Kidney (tissue), 14 donors: ENCODE measurements around the gene RBM8A. TPM values are rescaled to one million over a fixed set of nuclear protein-coding genes. Genes with fewer than 3 reads are reported as not detected.
"Not testable (repeated sequence)": the region's sequence is repeated elsewhere in the genome, so short reads cannot be mapped to it uniquely, and the experiment has no call there.

Experiments used
- DNase-seq, 5 donors: peaks; one replicate each; pipeline ENCODE4 v3.0.0-alpha.2; 2013 to 2020
- FAIRE-seq: peaks from 2 replicates; lab custom pipeline; 2012; peaks lifted over from hg19 to GRCh38; lab: Jason Lieb, UNC
- H3K27ac ChIP-seq, 2 donors: one replicate each; pipeline ENCODE4 v1.7.0; 2013; ENCODE audit warnings: low read depth in 2 of 2, low read length in 2 of 2, inconsistent platforms in 1 of 2
- H3K27me3 ChIP-seq: one replicate; pipeline ENCODE4 v1.7.1; 2013; ENCODE audit warnings: low read length, inconsistent platforms; ENCODE audit not compliant: control insufficient read depth, insufficient read depth
- H3K36me3 ChIP-seq, 3 donors: one replicate each; pipeline versions ENCODE4 v1.7.0 to v1.7.1; 2013; ENCODE audit warnings: low read length in 3 of 3, control low read depth in 1 of 3, inconsistent platforms in 1 of 3; ENCODE audit not compliant: insufficient read depth in 3 of 3, control insufficient read depth in 2 of 3
- H3K4me1 ChIP-seq, 3 donors: one replicate each; pipeline versions ENCODE4 v1.7.0 to v1.7.1; 2013; ENCODE audit warnings: low read length in 3 of 3, inconsistent platforms in 1 of 3, low read depth in 1 of 3; ENCODE audit not compliant: control insufficient read depth in 2 of 3, insufficient read depth in 2 of 3
- H3K4me3 ChIP-seq, 3 donors: one replicate each; pipeline versions ENCODE4 v1.7.0 to v1.8.1; 2013; ENCODE audit warnings: low read length in 3 of 3, control low read depth in 1 of 3, inconsistent platforms in 1 of 3
- H3K9ac ChIP-seq, 3 donors: one replicate each; pipeline versions ENCODE4 v1.7.0 to v1.7.1; 2013; ENCODE audit warnings: low read length in 3 of 3, control low read depth in 1 of 3, inconsistent platforms in 1 of 3
- H3K9me3 ChIP-seq, 3 donors: one replicate each; pipeline versions ENCODE4 v1.7.0 to v1.7.1; 2013; ENCODE audit warnings: low read length in 3 of 3, control low read depth in 1 of 3, inconsistent platforms in 1 of 3; ENCODE audit not compliant: control insufficient read depth in 2 of 3, insufficient read depth in 1 of 3
- intact Hi-C: fragments of 100-400 bp; cut with DNase I; formaldehyde crosslinking; loops from one replicate; pipeline ENCODE4 v1.11.1; 2022
- polyA plus RNA-seq: library from polyadenylated mRNA; stranded (reverse); fragments of 350-450 nt; fragmentation: Illumina TruSeq; extraction: RNeasy Lipid Tissue Mini Kit (QIAGEN cat#74804); gene quantifications from one replicate; pipeline ENCODE4 v1.2.3, GENCODE V29; 2014; ENCODE audit warnings: low read depth, low replicate concordance; ENCODE audit not compliant: insufficient read depth
- total RNA-seq: library from RNA; stranded (reverse); fragmentation: NEBNext Ultra II Directional; extraction: Animal tissue kit (Norgen Biotek cat#: 25700); gene quantifications from one replicate; pipeline ENCODE4 v1.2.1, GENCODE V29; 2021
- TF ChIP-seq, protein P1 (sequence below): IDR thresholded peaks from 3 replicates; pipeline ENCODE4 v1.5.1; 2012; ENCODE audit warnings: mild to moderate bottlenecking, moderate library complexity, borderline replicate concordance; ENCODE audit not compliant: insufficient read depth; ENCODE audit errors: extremely low read depth
- donor health status: control.
- donor health status: control.
- donor health status: control.
- donor health status: control.
- donor health status: control.
- donor health status: DM: yes; HTN: yes; CAD: no.
- donor health status: Normal renal cell carcinoma (clear cell type).

The RBM8A gene
- total and polyA plus RNA-seq, 2 donors from 2014 or later: 105 to 131 TPM

DNA sequence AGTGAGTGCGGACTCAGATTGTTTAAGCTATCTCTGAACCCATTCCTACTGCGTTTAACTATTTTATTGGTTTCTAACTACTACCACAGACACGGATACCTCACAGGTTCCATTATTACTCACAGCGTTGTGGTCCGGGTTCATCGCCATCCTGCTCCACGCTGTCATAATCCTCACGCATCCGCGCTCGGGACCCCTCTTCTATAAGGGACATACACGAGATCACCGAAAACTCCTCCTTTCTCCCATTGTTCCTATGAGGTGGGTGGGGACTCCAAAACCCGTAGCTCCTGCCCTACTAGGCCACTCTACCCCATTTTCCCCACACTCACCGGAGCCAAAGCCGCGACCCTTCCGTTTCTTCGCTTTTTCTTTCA, 610 bp downstream of the RBM8A start:
- Histone ChIP-seq H3K4me3 (peak overlapping the region; percentile 82 to 94 (median 93)), H3K9ac (peak overlapping the region; percentile 92 to 99 (median 95)), H3K4me1 (peaks cover 3 to 6% (median 6%) of the 10 kb centered on the region in 3 donors), H3K27ac (peak overlapping the region; percentile 96 to 99), H3K27me3 (no peaks in the 10 kb centered on the region), H3K36me3 (peaks cover 3 to 6% (median 4%) of the 10 kb centered on the region in 3 donors), H3K9me3 (no peaks in the 10 kb centered on the region)
- DNase-seq (peak in 1 of 5 donors; percentile 5), FAIRE-seq (no peak)
- intact Hi-C loops: no loop called here
- TF ChIP-seq, protein P1, sequence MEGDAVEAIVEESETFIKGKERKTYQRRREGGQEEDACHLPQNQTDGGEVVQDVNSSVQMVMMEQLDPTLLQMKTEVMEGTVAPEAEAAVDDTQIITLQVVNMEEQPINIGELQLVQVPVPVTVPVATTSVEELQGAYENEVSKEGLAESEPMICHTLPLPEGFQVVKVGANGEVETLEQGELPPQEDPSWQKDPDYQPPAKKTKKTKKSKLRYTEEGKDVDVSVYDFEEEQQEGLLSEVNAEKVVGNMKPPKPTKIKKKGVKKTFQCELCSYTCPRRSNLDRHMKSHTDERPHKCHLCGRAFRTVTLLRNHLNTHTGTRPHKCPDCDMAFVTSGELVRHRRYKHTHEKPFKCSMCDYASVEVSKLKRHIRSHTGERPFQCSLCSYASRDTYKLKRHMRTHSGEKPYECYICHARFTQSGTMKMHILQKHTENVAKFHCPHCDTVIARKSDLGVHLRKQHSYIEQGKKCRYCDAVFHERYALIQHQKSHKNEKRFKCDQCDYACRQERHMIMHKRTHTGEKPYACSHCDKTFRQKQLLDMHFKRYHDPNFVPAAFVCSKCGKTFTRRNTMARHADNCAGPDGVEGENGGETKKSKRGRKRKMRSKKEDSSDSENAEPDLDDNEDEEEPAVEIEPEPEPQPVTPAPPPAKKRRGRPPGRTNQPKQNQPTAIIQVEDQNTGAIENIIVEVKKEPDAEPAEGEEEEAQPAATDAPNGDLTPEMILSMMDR: no peak

DNA sequence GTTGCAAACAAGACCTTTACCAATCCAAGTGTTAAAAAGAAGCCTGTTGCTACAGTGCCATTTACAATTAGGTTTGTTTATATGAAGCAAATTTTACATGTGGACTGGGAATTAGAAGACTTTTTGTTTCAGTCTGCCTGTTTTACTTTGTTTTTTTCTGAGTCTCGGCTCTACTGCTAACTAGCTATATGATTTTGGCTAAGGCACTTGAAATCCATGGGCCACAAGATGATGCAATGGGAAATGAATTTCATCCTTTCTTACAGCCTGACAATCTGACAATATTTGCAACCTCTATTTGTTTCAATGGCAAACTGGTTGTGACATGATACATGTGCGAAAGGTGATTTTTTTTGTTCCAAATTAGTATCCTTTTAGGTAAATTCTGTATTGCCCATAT, 5.0 kb downstream of the RBM8A start:
- FAIRE-seq (no peak), DNase-seq (no peak)
- no peak overlapping the region for H3K9ac ChIP-seq
- H3K27ac ChIP-seq: no peak overlapping the region
- no peak overlapping the region for H3K4me3 ChIP-seq
- TF ChIP-seq, protein P1: no peak
- no peaks in the 10 kb centered on the region for H3K27me3 ChIP-seq
- intact Hi-C loops: no loop called here
- H3K4me1 ChIP-seq: peaks cover 8 to 25% (median 11%) of the 10 kb centered on the region in 3 donors
- peaks cover 3 to 6% (median 4%) of the 10 kb centered on the region in 3 donors for H3K36me3 ChIP-seq
- H3K9me3 ChIP-seq: no peaks in the 10 kb centered on the region

DNA sequence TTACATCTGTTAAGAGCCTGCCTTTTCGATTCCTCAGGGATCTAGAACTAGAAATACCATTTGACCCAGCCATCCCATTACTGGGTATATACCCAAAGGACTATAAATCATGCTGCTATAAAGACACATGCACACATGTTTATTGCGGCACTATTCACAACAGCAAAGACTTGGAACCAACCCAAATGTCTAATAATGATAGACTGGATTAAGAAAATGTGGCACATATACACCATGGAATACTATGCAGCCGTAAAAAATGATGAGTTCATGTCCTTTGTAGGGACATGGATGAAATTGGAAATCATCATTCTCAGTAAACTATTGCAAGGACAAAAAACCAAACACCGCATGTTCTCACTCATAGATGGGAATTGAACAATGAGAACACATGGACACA, 7.0 kb downstream of the RBM8A start:
- H3K9me3 ChIP-seq, H3K9ac ChIP-seq, H3K4me3 ChIP-seq, H3K27ac ChIP-seq, H3K27me3 ChIP-seq, intact Hi-C loops, DNase-seq, FAIRE-seq, H3K36me3 ChIP-seq: not testable (repeated sequence)
- H3K4me1 ChIP-seq: peaks cover 4 to 22% (median 5%) of the 10 kb centered on the region in 3 donors

DNA sequence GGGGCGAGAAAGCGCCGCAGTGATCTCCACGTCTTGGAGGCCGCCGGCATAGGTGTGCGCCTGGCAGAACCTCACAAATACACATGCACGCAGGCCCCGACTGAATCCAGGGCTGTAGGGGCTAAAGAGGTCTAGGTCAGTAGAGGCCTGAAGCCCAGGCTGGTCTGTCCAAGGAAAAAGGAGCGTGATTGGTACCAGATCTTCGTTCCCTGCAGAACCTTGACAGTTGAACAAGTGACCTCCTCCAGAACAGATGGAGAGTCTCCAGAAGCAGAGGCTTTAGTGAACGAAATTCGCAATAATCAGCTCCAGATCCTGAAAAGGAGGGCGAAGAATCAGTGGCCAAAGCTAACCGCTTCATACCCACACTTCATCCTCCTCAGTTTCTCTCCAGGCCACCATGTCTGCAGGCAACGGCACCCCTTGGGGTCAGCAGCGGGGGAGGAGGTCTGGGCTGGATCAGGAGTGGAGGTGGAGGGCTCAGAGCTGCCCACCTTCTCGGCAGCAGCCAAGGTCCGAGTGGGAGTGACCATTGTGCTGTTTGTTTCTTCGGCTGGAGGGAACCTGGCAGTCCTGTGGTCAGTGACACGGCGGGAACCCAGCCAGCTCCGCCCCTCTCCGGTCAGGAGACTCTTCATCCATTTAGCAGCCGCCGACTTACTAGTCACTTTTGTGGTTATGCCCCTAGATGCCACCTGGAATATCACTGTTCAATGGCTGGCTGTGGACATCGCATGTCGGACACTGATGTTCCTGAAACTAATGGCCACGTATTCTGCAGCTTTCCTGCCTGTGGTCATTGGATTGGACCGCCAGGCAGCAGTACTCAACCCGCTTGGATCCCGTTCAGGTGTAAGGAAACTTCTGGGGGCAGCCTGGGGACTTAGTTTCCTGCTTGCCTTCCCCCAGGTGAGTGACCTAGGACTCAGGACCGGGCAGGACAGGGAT, 8.0 kb downstream of the RBM8A start:
- no peaks in the 10 kb centered on the region for H3K27me3 ChIP-seq
- peak overlapping the region; percentile 91 to 99 (median 97) for H3K4me3 ChIP-seq
- peaks cover 0 to 6% (median 0%) of the 10 kb centered on the region in 3 donors for H3K36me3 ChIP-seq
- intact Hi-C loops: no loop called here
- H3K9me3 ChIP-seq: no peaks in the 10 kb centered on the region
- TF ChIP-seq, protein P1: peak; percentile 17
- H3K9ac ChIP-seq: peak overlapping the region; percentile 14 to 95 (median 90)
- FAIRE-seq: no peak
- peak; percentile 54 to 89 (median 69) for DNase-seq
- H3K4me1 ChIP-seq: peaks cover 4 to 22% (median 5%) of the 10 kb centered on the region in 3 donors
- H3K27ac ChIP-seq: peak overlapping the region; percentile 89 to 95
